ENCODE data around the gene NME3.

The NME3 gene

DNA sequence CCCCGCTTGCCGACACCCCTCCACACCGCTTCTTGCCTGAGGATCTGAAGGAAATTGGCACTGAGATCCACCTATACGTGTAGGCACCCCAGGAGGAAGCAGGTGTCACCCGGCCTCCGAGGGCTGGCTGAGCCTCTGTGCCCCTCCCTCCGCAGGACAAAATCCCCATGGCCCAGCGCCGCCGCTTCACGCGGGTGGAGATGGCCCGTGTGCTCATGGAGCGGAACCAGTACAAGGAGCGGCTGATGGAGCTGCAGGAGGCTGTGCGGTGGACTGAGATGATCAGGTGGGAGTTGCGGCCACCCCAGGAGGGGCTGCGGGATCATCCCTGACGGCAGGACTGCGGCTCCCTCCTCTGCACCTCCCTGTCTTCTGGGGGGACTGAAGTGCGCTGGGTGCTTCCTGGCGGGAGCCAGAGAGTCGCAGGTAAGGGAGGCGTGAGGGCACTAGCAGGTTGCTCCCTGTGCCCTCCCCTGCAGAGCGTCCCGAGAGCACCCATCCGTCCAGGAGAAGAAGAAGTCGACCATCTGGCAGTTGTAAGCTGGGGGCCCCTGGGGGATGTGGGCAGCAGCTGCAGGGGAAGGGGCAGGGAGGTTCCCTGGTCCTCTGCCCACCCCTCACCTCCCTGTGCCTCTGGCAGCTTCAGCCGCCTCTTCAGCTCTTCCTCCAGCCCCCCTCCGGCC, 9.0 kb downstream of the NME3 start:
- DNase-seq = no peak
- H3K4me1 Mint-ChIP-seq = peaks cover 6% of the 10 kb centered on the region
- no peaks in the 10 kb centered on the region for H3K9me3 Mint-ChIP-seq
- peaks cover 7% of the 10 kb centered on the region for H3K36me3 Mint-ChIP-seq (ENCODE audit: low read depth)
- TF ChIP-seq, protein P1, sequence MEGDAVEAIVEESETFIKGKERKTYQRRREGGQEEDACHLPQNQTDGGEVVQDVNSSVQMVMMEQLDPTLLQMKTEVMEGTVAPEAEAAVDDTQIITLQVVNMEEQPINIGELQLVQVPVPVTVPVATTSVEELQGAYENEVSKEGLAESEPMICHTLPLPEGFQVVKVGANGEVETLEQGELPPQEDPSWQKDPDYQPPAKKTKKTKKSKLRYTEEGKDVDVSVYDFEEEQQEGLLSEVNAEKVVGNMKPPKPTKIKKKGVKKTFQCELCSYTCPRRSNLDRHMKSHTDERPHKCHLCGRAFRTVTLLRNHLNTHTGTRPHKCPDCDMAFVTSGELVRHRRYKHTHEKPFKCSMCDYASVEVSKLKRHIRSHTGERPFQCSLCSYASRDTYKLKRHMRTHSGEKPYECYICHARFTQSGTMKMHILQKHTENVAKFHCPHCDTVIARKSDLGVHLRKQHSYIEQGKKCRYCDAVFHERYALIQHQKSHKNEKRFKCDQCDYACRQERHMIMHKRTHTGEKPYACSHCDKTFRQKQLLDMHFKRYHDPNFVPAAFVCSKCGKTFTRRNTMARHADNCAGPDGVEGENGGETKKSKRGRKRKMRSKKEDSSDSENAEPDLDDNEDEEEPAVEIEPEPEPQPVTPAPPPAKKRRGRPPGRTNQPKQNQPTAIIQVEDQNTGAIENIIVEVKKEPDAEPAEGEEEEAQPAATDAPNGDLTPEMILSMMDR (IDR thresholded peaks at IDR 0.05) = no peak
- H3K4me3 Mint-ChIP-seq = no peak overlapping the region
- peaks cover 4% of the 10 kb centered on the region for H3K27me3 Mint-ChIP-seq (ENCODE audit: low read depth, poor library complexity)
- no peak overlapping the region for H3K27ac Mint-ChIP-seq

DNA sequence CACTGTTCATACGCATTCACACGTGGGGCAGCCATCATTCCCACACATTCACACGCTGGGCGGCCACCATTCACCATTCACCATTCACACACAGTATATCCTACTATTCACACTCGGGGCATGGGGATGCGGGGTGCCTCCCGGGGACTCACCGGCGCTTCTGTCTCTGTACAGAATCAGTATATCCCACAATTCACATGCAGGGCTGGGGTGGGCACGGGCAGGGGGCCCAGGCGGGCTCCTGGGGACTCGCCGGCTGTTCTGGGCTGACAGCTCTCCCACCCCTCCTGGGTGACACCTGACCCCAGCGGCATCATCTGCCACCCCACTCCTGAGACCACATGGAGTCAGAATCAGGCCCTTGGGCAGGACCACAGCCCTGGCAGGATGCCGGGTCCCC, 9.6 kb downstream of the NME3 start:
- Mint-ChIP-seq H3K36me3 (ENCODE audit: low read depth) (peaks cover 7% of the 10 kb centered on the region), H3K9me3 (no peaks in the 10 kb centered on the region), H3K27ac (no peak overlapping the region), H3K4me3 (no peak overlapping the region), H3K4me1 (peaks cover 6% of the 10 kb centered on the region), H3K27me3 (ENCODE audit: low read depth, poor library complexity) (peaks cover 4% of the 10 kb centered on the region)
- TF ChIP-seq, protein P1 (IDR thresholded peaks at IDR 0.05) = no peak
- no peak for DNase-seq

DNA sequence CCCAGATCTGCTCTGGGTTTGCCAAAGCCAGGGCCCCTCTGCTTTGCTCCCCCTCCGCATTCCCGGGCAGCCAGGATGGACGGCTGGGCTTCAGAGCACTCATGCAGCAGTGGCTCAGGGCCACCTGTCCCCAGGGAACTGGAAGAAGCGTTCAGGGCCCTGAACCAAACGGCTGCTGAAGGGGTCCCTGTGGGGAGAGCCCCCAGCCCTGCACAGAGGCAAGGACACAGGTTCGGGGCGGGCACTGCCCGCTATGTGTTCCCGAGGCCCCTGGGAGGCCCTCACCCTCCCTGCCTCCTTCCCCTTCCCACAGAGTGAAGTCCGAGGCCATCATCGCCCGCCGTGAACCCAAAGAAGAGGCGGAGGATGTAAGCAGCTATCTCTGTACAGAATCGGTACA, 10.4 kb downstream of the NME3 start:
- Mint-ChIP-seq H3K27me3 (ENCODE audit: low read depth, poor library complexity) (peaks cover 4% of the 10 kb centered on the region), H3K4me1 (peaks cover 6% of the 10 kb centered on the region), H3K4me3 (no peak overlapping the region), H3K36me3 (ENCODE audit: low read depth) (peaks cover 7% of the 10 kb centered on the region), H3K9me3 (no peaks in the 10 kb centered on the region), H3K27ac (no peak overlapping the region)
- TF ChIP-seq, protein P1 (IDR thresholded peaks at IDR 0.05) = no peak
- DNase-seq = no peak

DNA sequence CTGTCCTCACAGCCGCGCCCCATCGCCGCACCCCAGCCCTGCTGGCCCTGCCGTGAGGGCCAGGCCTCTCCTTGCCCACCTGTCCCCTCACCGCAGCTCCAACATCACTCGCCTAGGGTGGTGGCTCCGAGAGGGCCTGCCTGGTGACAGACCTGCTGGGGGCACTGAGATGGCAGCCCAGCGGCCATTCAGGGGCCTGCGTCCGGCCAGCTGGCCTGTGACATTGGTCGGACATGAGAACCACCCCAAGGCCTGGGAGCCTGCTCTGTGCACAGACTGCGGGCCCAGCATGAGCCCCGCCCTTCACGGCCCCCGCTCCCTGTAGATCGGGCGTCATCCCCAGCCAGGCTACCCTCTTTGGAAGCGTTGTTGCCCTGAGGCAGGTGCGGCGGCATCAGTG, 11.8 kb downstream of the NME3 start:
- DNase-seq = no peak

DNA sequence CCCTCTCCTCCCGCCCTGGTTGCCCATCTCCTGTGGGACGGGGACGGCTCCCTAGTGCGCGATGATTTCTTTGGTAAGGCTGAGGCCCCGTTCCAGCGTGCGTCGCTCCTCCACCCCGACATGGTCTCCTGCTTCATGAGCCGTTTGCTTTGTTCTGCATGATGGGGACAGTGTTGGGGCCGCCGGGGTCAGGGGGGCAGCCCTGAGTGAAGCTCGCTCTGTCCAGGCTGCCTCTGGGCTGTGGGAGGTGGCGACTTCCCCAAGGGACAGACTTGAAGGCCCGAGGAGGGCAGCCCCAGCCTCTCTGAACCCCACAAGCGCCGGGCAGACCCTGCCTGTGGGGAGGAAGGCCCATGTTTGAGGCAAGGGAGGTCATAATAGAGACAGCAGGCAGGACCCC, 12.4 kb downstream of the NME3 start:
- no peaks in the 10 kb centered on the region for H3K9me3 Mint-ChIP-seq
- peaks cover 4% of the 10 kb centered on the region for H3K27me3 Mint-ChIP-seq (ENCODE audit: low read depth, poor library complexity)
- peaks cover 17% of the 10 kb centered on the region for H3K36me3 Mint-ChIP-seq (ENCODE audit: low read depth)
- no peak for DNase-seq
- H3K4me3 Mint-ChIP-seq = no peak overlapping the region
- H3K4me1 Mint-ChIP-seq = peaks cover 6% of the 10 kb centered on the region
- TF ChIP-seq, protein P1 (IDR thresholded peaks at IDR 0.05) = no peak
- H3K27ac Mint-ChIP-seq = peak overlapping the region; percentile 94

More for the DNA sequence above, 11.8 kb downstream of the NME3 start:
- H3K4me1 Mint-ChIP-seq = peaks cover 6% of the 10 kb centered on the region
- peaks cover 4% of the 10 kb centered on the region for H3K27me3 Mint-ChIP-seq (ENCODE audit: low read depth, poor library complexity)
- H3K27ac Mint-ChIP-seq = no peak overlapping the region
- H3K9me3 Mint-ChIP-seq = no peaks in the 10 kb centered on the region
- no peak overlapping the region for H3K4me3 Mint-ChIP-seq
- TF ChIP-seq, protein P1 (IDR thresholded peaks at IDR 0.05) = no peak
- peaks cover 17% of the 10 kb centered on the region for H3K36me3 Mint-ChIP-seq (ENCODE audit: low read depth)

Measured in nephron progenitor cell (in vitro differentiated cells).